Fibroblast of mammary gland (primary cell): Measurements from ENCODE around the gene TPST1.

ENCODE experiments used
- DNase-seq: peaks from one replicate; pipeline ENCODE4 v3.0.0-alpha.2; 2010; ENCODE audit warnings: low read depth
- H3K4me3 ChIP-seq: 2 replicates; pipeline ENCODE4 v1.5.1; 2011; ENCODE audit warnings: low read depth, mild to moderate bottlenecking, low read length, moderate library complexity; ENCODE audit not compliant: control insufficient read depth
- TF ChIP-seq, protein P1 (sequence below): conservative IDR thresholded peaks from 2 replicates; pipeline ENCODE4 v1.5.1; 2011; ENCODE audit warnings: low read depth, low read length, inconsistent platforms; ENCODE audit not compliant: control insufficient read depth, insufficient read depth

TPST1 gene

DNA sequence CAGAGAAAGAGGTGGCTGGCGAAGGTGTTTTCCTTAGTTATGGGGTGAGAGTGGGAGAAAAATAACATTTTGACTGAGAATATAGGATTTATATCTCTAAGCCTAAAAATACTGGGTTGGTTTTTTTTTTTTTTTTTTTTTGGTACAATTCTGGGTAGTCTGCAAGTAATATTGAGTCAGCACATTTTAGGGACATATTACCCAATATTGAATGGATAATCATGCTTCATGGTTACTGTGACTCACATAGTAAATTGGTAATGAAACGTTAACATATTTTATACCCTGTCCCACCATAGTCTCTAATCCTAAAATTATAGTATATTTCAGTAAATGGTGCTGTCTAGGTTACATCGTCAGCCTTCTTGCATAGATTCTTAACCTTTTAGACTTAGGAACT is 91.4 kb downstream of the TPST1 start:
- peak; percentile 87 for DNase-seq
- TF ChIP-seq, protein P1, sequence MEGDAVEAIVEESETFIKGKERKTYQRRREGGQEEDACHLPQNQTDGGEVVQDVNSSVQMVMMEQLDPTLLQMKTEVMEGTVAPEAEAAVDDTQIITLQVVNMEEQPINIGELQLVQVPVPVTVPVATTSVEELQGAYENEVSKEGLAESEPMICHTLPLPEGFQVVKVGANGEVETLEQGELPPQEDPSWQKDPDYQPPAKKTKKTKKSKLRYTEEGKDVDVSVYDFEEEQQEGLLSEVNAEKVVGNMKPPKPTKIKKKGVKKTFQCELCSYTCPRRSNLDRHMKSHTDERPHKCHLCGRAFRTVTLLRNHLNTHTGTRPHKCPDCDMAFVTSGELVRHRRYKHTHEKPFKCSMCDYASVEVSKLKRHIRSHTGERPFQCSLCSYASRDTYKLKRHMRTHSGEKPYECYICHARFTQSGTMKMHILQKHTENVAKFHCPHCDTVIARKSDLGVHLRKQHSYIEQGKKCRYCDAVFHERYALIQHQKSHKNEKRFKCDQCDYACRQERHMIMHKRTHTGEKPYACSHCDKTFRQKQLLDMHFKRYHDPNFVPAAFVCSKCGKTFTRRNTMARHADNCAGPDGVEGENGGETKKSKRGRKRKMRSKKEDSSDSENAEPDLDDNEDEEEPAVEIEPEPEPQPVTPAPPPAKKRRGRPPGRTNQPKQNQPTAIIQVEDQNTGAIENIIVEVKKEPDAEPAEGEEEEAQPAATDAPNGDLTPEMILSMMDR, result no peak
- no peak overlapping the region for H3K4me3 ChIP-seq

DNA sequence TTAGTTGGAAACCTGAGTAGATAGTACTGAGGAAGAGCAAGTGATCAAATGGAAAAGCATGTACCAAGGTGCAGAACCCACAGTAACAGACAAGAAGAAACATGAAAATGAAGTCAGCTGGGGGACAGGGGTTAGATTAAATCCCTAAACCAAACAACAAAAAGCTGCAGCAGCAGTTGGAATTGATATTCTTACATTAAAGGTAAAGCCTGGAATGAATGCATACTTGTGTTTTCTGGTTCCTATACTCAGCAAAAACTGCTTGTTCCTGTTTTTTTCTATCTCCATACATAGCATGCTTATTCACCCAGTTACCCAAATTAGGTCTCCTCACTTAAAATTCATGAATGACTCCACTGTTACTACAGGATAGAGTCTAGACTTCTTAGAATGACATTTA is 92.4 kb downstream of the TPST1 start:
- DNase-seq, result no peak
- TF ChIP-seq, protein P1, result no peak
- no peak overlapping the region for H3K4me3 ChIP-seq

DNA sequence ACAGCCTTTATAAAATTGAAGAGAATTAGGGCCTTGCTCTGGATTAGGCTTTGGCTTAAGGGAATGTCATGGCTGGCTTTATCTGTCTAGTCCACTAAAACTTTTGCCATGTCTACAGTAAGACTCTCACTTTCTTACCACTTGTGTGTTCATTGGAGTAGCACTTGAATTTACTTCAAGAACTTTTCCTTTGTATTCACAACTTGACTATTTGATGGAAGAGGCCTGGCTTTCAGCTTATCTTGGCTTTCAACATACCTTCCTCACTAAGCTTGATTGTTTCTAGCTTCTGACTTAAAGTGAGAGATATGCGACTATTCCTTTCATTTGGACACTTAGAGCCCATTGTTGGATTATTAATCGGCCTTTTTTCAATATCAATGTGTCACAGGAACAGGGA is 96.1 kb downstream of the TPST1 start:
- DNase-seq, result no peak
- TF ChIP-seq, protein P1, result no peak
- no peak overlapping the region for H3K4me3 ChIP-seq

DNA sequence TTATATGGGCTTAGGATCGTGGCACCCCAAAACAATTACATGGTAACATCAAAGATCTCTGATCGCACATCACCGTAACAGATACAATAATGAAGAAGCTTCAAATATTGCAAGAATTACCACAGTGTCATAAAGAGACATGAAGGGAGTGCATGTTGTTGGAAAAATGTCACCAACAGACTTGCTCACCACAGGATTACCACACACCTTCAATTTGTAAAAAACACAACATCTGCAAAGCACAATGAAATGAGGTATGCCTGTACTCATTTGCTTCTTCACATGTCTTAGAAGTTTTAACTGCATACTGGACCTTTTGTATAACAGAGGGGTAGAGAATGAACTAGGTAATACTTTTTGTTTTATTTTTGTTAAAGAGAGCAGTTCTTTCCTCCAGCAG is 96.6 kb downstream of the TPST1 start:
- DNase-seq, result peak; percentile 36
- TF ChIP-seq, protein P1, result no peak
- H3K4me3 ChIP-seq, result no peak overlapping the region

DNA sequence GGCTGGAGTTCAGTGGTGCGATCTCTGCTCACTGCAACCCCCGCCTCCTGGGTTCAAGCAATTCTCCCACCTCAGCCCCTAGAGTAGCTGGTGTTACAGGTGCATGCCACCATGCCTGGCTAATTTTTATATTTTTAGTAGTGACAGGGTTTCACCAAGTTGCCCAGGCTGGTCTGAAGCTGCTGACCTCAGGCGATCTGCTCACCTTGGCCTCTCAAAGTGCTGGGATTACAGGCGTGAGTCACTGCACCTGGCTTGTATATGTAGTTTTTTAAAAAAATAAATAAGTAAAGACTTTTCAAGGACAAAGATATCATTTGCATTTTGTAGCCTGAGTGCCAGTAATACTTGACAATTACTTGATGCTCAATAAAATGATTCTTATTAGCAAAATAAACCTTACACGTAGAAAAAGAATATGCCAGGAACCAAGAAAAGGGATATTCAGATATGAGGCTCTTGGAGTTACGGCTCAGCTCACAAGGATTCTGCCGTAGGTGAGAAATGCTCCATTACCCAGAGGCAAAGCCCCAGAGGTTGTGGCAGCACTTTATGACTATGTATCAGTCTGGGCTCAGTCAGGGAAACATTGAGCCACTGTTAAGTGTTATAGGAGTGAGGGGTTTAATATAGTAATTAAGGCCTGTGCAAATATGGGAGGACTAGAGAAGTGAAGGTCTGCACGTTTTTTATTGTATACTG is 98.5 kb downstream of the TPST1 start:
- TF ChIP-seq, protein P1, result no peak
- DNase-seq, result no peak
- H3K4me3 ChIP-seq, result no peak overlapping the region

DNA sequence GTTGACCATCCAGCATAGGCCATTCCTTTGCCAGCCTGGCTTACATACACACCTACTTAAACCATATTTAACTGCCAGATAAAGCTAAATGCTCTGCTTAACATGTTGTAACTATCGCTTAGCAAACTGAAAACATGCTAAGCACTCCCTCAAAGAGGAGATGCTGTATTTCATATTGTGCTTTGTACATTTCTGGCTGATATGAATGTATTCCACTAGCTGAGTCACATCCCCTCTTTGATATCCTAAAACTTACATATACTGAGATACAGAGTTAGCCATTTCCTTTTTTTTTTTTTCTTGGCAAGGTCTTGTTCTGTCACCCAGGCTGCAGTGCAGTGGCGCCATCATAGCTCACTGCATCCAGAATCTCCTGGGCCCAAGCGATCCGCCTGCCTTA is 99.4 kb downstream of the TPST1 start:
- TF ChIP-seq, protein P1, result no peak
- H3K4me3 ChIP-seq, result no peak overlapping the region
- DNase-seq, result peak; percentile 37

DNA sequence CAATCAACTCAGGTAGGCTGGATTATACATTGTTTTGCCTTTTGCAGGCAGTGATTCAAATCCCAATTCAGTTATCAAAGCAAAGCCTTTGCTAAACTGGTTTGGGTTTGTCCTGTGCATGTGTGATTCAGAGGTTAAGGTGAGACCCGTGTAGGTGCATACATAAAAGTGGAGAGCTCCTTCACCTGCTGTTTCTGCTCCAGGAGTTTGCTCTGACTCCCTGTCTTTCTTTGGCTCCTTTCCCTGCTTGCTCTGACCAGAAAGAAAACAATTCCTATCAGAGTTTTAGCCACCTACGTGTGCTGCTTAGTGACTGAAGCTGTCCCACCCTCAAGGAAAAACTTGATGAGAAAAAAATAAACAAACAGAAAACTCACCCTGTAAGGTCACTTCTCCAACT is 101.1 kb downstream of the TPST1 start:
- no peak for DNase-seq
- TF ChIP-seq, protein P1, result no peak
- no peak overlapping the region for H3K4me3 ChIP-seq
